ENCODE measurements around the gene CCDC38.
"Not testable (repeated sequence)": the region's sequence is repeated elsewhere in the genome, so short reads cannot be mapped to it uniquely, and the experiment has no call there.

CCDC38 gene

DNA sequence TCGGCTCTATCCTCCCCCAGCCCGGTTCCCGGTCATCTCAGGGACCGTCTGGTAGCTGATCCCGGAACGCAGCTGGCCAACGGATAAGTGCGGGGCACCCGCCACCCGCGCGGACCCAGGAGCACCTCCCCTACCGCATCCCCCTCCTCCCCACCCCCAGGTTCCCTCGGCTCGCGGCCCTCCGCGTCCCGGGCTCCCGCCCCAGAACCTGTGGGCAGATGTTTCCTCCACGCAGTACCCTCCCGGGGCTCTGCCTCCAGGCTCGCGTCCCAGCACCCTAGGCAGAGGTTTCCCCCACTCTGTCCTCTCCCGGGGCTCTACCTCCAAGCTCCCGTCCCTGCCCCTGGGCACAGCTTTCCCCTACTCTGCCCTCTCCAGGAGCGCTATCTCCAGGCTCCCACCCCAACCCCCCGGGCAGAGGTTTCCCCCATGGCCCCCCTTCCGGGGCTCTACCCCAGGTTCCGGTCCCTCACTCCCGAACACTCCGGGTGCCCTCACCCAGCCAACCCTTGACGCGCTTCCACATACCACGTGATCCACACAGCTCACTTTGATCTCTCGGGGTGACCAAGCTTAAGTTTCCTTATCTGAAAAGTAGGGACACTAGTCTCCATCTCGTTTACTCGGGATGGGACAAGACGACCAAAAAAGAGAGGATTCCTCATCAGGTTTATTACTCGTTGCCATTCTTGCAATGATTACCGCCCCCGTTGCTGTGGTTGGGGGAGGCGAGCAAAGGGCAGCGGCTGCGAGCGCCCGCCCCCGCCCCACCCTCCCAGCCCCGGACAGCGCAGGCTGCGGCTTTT lies at the start of gene CCDC38:
TSS of gene CCDC38 (minus strand) at position 91 of the 806 bp plus-strand sequence. CDS start 6,105 bp downstream, outside the sequence.
- peak; percentile 80 for DNase-seq

DNA sequence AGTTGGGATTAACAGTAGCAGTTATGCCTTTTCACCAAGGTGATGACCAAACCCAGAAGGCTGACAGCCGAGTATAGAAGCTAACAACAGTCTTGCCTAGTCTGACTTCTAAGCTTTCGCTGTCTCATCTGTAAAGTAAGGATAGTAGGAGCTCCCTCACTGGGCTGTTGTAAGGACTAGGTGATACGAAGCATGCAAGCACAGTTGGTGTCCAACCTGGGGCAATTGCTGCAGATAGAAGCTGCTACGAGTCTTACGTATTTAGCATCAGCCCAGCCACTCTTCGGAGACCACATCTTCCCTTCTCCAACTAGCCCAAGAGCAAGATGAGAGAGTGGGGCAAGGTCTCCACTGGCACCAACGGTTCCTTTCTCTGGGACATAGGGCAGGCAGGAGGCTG lies 47.7 kb upstream of the CCDC38 start:
- DNase-seq, result no peak

DNA sequence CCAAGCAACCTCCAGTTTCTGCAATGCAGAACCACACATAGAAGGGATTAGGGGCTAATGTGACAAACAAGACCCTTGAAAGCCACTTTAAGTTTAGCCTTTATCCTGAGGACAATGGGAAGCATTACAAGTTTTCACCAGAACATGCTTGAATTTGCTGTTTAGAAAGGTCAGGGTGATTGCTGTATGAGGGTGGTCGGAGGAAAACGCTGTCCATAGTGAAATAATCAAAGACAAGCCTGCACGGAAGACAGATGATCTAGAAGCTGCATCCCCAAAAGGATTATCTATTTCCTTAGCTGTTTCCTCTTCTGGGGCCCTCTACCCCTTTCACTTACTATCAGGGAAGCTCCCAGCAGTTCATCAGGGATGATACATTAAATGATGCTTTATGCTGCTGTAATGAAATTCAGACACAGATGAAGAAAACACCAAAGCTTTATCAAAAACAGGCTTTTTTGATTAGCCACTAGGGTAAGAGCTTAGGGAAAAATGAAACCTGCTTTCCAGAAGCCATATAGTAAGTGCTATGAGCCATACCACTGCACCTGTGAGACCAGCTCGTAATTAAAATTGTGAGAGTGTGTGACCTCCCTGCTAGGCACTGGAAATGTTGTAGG lies 47.2 kb upstream of the CCDC38 start:
- no peak for DNase-seq

DNA sequence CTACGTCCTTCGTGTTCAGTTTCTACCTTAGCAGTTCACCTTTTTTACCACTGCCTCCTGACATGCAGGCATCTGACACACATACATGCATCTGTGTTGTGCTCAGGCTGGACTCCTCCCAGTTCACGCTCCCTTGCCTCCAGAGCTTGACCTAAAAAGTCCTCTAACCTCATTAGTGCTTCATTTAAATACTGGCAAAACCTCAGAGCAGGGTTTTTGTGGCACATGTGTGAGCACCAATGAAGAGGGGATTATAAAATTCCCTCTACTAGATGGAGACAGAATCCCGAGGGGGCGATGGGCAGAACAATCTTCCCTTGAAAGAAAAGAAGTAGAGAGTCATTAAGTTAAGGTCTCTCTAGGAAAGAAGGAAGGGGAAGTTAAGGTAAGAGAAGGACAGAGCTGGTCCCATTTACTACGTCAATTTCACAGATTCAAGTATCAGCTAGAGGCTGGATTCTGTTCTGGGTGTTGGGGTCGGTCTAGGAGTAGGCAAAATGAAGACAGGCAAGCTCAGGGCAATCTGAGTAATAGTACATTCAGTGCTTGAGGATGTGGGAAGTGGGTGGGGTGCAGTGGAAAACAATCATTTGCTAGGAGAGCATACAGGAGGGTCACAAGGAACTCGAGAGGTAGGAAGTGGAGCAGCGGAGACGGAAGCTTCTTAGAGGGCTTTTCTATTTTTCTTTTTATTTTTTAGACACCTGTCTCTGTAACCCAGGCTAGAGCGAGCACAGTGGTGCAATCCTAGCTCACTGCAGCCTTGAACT lies 46.3 kb upstream of the CCDC38 start:
- DNase-seq, result no peak

DNA sequence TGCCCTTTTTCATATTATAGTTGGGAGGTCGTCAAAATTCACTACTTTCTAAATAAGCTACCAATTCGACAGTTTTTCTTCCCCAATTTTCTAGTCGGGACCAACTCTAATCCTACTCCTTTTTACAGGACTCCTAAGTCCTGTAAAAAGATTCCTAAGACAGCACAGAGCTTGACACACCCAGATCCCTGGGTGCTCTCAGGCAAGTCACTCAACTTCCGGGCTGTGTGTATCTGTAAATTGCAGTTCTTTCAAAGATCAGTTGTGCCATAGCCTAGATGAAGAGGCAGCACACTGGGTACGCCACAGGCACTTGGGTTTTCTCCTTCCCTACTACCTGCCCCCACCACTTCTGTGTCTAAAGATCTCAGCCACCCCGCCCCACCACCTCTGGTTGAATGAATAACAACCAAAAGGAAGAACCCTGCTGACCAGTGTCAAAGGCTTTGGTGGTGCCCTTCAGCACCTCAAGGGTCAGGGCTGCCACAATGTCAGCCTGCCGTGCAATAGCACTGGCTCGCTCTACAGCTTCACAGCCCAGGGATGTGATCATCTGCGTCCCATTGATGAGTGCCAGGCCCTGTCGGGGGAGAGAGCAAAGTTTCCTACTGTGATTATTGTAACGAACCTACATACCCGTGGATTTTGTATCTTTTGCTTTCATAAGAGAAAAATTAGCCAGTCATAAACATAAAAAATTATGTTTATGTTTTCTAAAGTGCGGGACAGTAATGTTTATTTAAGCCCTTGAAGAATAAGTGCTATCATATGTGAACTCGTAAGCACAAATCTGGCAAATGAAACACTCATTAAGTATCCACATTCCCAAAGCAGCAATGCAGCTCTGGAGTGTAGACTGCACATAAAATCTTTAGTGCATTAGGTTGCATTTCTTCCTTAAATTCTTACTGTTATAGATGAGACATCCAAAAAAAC lies 44.5 kb upstream of the CCDC38 start:
- no peak for DNase-seq

DNA sequence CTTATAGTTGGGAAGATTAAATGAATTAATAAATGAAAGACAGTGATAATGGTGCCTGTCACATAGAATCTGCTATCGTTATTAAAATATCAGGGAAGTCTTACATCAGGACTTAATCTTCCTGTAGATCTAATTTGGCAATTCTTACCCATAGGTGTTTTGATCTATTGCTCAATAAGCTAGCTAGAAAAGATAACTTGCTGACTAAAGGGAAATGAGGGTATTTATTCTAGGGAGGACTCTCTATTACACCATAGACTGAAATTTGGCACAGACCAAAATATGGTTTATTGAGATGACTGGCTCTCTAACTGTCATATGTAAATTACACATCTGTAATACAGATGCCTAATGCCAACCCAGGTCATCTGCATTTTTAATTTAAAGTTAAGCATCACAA lies 42.3 kb upstream of the CCDC38 start:
- no peak for DNase-seq

DNA sequence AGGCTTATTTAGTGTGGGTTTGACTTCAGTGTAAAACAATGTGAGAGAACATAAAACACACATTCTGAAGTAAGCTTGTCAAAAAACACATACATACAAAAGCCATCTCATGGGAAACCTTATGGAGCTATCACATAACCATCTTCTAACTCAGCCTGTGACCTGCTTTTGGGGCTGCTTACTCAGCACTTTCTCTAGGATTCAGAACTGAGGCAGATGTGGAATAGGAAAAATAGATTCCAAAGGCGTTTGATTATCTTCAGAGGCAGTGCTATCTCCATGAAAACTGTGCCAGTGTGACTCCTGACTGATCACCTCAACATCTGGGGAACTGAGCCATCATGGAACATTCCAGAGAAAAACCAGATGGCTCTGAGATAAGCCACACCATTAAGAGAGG lies 40.2 kb upstream of the CCDC38 start:
- DNase-seq, result no peak

DNA sequence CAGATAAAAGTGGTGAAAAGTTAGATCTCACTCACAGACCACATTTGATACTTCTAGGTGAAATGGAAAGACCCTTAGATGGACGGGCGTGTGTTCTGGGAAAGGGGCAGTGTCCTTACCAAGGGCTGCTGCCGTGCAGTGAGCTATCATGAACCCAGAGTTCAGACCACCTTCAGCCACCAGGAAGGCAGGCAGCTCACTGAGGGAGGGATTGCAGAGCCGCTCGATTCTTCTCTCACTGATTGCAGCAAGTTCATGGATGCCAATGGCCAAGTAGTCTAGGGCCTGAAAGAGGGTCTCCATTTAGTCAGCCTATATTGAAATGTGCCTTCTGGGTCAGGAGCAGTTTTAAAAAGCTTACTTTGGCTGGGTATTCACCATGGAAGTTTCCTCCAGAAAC lies 38.0 kb upstream of the CCDC38 start:
- DNase-seq, result no peak

DNA sequence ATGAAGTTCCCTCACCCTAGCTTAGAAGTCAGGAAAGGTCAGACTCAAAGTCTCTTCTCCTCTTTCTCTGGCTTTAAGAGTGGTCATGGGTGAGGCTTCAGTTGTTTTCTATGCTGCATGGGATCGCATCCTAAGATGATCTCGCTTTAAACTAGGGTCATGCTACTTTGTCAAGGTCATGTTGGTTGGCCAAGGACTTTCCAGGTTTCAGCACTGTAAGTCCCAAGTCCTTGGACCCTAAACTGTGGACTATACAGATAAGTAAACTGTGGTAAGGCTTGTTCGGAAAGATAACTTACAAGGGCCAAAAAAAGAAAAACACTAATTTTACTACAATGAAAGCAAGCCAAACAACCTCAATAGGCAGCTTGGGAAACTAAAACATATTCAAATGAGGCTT lies 36.4 kb upstream of the CCDC38 start:
- no peak for DNase-seq

DNA sequence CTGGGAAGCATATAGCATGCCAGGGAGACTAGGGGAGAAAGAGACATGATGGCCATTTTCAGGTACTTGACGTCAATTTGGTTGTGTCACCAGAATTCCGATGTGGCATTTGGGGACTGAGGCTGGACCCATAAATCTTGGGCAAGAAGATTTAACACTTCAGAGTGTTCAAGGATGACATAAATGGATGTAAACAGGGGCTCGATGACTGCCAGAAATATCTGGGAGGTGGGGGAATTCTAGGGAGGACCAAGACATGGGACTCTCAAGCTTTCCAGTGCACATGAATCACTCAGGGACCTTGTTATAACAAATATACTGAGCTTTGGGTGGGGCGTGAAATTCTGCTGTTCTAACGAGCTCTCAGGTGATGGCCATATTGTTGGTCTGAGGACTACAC lies 35.9 kb upstream of the CCDC38 start:
- no peak for DNase-seq

DNA sequence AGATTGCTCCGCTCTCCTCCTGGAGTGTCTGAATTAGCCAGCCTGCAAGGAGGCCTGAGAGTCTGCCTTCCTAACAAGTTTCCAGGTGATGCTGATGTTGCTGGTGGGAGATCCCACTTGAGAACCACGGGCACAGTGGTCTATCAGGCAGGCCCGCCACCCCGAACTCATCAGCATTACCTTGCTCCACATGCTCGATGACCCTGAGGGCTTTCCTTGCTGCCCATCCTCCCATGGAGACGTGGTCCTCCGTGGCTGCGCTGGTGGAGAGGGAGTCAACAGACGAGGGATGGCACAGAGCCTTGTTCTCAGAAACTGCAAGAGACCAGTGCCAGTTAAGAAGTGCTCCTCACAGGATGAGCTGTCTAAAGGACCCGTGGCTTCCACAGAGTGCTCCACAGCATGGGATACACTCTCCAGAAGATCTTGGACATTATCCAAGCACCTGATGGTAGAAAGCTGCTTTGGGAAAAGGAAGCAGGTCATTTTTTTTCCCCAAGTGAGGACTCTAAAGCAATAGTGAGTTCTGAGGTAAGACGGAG lies 35.4 kb upstream of the CCDC38 start:
- DNase-seq, result no peak

DNA sequence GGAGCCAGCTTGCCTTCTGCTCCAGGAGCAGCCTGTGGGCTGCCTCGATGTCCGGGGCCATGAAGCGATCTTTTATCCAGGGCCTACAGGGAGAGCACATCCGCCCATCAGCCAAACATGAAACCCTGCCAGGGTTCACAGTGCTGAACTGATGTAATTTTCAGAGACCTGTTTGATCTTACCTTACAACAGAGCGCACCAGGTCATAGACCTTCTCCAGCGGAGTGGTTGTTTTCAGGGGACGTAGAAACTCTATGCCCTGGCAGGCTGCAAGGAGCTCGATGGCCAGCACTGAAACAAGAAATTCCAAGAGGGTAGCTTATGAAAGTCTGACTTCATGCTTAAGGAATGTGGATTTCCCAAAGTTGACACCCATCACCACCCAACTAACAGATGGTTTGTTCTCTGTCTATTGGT lies 34.0 kb upstream of the CCDC38 start:
- no peak for DNase-seq

DNA sequence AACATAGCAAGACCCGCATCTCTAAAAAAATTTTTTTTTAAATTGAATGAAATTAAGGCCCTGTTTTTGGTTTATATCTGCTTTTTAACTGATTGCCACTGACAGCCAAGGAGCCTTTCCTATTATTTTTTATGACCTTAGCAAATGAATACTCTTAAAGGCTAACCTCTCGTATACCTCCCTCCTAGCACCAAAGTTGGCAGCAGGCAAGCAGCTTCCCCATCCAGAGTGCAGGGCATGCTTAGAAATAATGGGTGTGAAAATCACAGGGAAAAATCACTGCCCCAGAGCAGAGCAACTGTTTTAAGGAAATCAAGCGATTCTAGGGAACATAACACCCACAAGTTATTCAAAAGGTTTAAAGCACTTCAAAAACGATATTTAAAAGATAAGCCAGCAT lies 33.1 kb upstream of the CCDC38 start:
- no peak for DNase-seq

DNA sequence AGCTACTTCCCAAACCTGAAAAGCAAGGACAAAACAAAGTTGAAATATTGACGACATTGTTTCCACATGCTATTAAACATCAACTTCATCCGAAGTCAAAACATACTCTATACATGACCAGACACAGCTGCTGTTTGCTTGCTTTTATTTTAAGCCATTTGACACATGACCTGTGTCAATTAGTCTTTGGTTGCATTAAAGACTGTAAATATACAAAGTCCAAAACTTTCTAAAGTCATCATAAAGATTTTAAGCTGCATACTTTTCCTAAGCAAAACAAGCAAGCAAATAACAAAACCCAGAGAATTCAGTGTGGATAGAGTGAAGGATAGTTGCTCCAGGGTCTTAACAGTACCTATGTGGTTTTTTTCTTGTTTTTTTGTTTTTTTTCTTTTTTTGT lies 31.9 kb upstream of the CCDC38 start:
- no peak for DNase-seq

DNA sequence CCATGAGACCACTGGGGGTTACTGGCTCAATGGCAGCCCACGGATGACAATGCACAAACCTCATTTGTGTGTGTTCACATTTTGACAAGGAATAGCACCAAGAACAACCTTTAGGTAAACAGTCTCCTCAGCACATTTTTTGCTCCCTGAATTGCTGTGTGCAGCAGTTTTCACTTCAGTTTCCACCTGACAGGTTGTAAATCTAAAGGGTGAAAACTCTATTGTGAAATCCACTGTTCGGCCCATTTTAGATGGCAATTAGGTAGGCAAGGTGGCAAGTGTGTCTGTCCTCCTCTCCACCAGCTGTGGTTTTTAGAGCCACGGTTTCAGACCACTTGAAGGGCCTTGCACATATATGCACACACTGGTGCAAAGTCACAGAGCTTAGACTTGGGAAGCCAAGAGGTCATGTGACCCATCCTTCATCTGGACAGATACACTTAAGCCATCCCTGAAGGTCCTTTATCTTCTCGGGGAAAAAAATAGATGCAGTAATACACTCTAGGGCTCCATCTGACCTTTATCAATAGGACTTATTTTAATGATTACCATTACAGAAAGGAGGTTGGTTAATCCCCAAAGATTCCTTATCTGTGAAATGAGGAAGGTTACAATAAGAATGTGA lies 30.5 kb upstream of the CCDC38 start:
- no peak for DNase-seq

DNA sequence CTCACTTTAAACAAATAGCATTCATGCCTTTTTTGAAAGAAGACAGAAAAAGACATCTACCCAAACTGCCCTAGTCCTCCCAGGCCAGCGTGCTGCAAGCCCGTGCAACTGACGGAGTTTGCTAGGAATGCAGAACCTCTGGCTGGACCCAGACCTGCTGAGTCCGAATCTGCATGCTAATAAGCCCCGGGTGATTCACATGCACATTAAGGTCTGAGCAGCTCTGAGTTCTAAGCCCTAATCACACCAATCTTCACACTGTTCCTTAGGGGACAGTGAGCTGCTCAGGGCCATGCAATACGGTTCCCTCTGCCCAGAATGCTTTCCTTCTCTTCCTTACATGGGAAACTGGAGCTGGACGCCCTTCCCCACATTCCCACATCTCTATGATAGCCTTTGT lies 28.5 kb upstream of the CCDC38 start:
- no peak for DNase-seq

DNA sequence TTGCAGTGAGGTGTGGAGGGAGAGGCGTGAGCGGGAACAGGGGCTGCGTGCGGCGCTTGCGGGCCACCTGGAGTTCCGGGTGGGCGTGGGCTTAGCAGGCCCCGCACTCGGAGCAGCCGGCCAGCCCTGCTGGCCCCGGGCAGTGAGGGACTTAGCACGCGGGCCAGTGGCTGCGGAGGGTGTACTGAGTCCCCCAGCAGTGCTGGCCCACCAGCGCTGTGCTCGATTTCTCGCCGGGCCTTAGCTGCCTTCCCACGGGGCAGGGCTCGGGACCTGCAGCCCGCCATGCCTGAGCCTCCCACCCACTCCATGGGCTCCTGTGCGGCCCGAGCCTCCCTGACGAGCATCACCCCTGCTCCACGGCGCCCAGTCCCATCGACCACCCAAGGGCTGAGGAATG lies 26.7 kb upstream of the CCDC38 start:
- not testable (repeated sequence) for DNase-seq

DNA sequence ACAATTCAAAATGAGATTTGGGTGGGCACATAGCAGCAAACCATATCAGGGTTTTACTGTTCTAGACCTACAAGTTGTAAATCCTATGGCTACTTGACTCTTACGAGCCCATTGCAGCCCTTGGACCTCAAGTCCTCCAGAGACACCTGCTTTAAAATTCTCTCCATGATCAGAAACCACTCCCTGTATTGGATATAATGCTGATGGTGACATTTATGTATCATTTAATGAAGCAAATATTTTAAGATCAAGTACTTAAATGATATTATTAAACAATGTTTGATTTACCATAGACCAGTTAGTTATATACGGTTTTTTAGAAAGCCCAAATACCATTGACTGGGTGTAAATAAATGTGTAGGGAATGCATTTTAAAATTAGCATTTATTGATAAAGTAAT lies 24.9 kb upstream of the CCDC38 start:
- no peak for DNase-seq

DNA sequence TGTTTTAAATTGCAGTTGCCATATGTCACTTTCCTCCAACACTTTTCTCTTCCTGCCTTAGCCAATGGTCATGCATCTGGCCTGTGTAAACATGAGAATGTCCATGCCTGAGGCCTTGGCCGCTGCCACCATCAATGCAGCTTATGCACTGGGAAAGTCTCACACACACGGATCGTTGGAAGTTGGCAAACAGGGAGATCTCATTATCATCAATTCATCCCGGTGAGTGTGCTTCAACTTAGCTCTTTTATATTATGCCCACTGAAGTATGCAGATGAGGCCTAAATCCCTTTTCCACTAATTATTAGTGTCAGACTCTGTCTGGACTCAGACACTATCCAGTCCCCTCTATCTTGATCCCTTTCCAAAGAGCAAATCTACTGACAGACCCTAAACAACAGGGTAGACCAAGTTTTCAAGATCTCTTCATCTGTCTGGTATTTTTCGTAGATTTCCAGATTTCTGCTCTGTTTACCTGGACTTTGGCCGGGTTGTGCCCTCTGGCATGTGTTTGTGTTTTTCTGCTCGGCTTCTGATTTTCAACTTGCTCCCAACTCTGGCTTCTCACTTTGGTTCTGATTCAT lies 24.0 kb upstream of the CCDC38 start:
- DNase-seq, result no peak

DNA sequence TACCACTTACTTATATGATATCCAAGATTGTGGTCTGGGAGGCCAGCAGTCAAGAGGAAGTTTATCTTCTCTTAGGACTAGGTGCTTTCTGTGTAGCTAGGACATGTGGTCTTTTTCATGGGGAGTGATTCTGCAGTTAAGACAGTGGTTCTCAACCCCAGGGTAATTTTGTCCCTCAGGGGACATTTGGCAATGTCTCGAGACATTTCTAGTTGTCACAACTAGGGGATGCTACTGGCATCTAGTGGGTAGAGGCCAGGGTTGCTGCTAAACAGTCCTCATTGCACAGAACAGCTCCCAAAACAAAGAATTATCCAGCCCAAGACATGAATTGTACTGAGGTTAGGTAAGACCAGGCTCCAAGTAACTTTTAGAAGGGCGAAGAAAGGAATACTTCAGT lies 20.7 kb upstream of the CCDC38 start:
- DNase-seq, result no peak

DNA sequence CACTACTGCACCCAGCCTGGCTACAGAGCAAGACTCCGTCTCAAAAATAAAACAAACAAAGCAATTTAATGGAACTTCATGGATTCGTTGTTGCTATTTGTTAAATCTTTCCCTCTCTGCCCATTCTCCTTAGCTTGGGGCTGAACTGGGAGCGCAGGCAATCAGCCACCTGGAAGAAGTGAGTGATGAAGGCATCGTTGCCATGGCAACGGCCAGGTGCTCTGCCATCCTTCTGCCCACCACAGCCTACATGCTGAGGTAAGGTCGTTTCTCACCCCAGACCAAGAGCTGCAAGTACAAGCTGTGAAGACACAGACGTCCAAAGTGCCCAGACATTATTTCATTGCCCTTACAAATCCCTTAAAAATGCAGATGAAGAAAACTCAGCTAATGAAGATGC lies 19.8 kb upstream of the CCDC38 start:
- no peak for DNase-seq

DNA sequence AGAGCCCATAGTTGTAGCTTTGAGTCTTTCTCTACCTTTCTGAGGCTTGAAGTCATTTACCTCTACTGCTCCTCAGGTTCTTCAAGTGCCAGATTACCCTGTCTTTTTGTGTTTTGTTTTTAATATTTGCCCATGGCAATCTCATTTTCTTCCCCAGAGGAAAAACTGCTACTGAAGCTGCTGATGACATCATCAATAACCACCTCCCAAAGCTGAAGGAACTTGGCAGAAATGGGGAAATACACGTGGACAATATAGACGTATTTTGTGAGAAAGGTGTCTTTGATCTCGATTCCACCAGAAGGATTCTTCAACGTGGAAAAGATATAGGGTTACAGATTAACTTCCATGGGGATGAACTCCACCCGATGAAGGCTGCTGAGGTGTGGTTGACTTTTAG lies 17.8 kb upstream of the CCDC38 start:
- no peak for DNase-seq

Measured in activated CD8-positive, alpha-beta memory T cell treated with anti-CD3 and anti-CD28 coated beads, Interleukin-2, amount 50 U/mL, for 4 hours (primary cell).